H9 (cell line): ENCODE data around the gene TEX52. TPM values are rescaled to one million over a fixed set of nuclear protein-coding genes. Genes with fewer than 3 reads are reported as not detected.

Source experiments
- DNase-seq: peaks from one replicate; pipeline ENCODE4 v3.0.0-alpha.2; 2017
- H2AFZ ChIP-seq: one replicate; pipeline ENCODE4 v1.6.1; 2013; ENCODE audit warnings: mild to moderate bottlenecking, low read length, control low read depth, moderate library complexity
- H2AK5ac ChIP-seq: 2 replicates; pipeline ENCODE4 v1.6.1; 2013; ENCODE audit warnings: low read length, control low read depth, mixed read lengths; ENCODE audit not compliant: insufficient read length
- H2BK120ac ChIP-seq: one replicate; pipeline ENCODE4 v1.6.1; 2013; ENCODE audit warnings: low read depth, mild to moderate bottlenecking, low read length, control low read depth, inconsistent platforms; ENCODE audit not compliant: poor library complexity, severe bottlenecking
- H2BK12ac ChIP-seq: 2 replicates; pipeline ENCODE4 v1.6.1; 2013; ENCODE audit warnings: low read length, control low read depth, mixed read lengths, low read depth; ENCODE audit not compliant: insufficient read length
- H2BK15ac ChIP-seq: 2 replicates; pipeline ENCODE4 v1.6.1; 2013; ENCODE audit warnings: low read depth, low read length, control low read depth
- H2BK20ac ChIP-seq: one replicate; pipeline ENCODE4 v1.6.1; 2013; ENCODE audit warnings: low read depth, mild to moderate bottlenecking, low read length, control low read depth, inconsistent platforms; ENCODE audit not compliant: poor library complexity, severe bottlenecking
- H2BK5ac ChIP-seq: 2 replicates; pipeline ENCODE4 v1.6.1; 2013; ENCODE audit warnings: low read length, control low read depth, mixed read lengths; ENCODE audit not compliant: insufficient read length
- H3K14ac ChIP-seq: 2 replicates; pipeline ENCODE4 v1.6.1; 2013; ENCODE audit warnings: low read length, control low read depth; ENCODE audit not compliant: insufficient read depth
- H3K18ac ChIP-seq: 2 replicates; pipeline ENCODE4 v1.6.1; 2013; ENCODE audit warnings: low read depth, mild to moderate bottlenecking, mixed read lengths, low read length, control low read depth; ENCODE audit not compliant: insufficient read length
- H3K23ac ChIP-seq: 2 replicates; pipeline ENCODE4 v1.6.1; 2013; ENCODE audit warnings: low read length, control low read depth, mixed read lengths, low read depth; ENCODE audit not compliant: insufficient read length
- H3K23me2 ChIP-seq: 2 replicates; pipeline ENCODE4 v1.6.1; 2013; ENCODE audit warnings: low read depth, mild to moderate bottlenecking, mixed read lengths, low read length, control low read depth; ENCODE audit not compliant: insufficient read length, poor library complexity, severe bottlenecking
- H3K27ac ChIP-seq: 2 replicates; pipeline ENCODE4 v1.5.1; 2013; ENCODE audit warnings: low read length, control low read depth, mixed read lengths, low read depth; ENCODE audit not compliant: insufficient read length
- H3K27me3 ChIP-seq: 2 replicates; pipeline ENCODE4 v1.6.1; 2013; ENCODE audit warnings: low read length, control low read depth, inconsistent platforms; ENCODE audit not compliant: insufficient read depth
- H3K4ac ChIP-seq: 2 replicates; pipeline ENCODE4 v1.6.1; 2013; ENCODE audit warnings: low read depth, mild to moderate bottlenecking, control low read depth, inconsistent platforms, low read length, moderate library complexity
- H3K4me1 ChIP-seq: 2 replicates; pipeline ENCODE4 v1.6.1; 2013; ENCODE audit warnings: low read length, control low read depth, inconsistent platforms; ENCODE audit not compliant: insufficient read depth
- H3K4me2 ChIP-seq: 2 replicates; pipeline ENCODE4 v1.6.1; 2013; ENCODE audit warnings: low read length, control low read depth, mixed read lengths; ENCODE audit not compliant: insufficient read length, insufficient read depth
- H3K56ac ChIP-seq: 2 replicates; pipeline ENCODE4 v1.6.1; 2013; ENCODE audit warnings: low read depth, mild to moderate bottlenecking, mixed read lengths, low read length, control low read depth; ENCODE audit not compliant: insufficient read length
- H3K79me1 ChIP-seq: 2 replicates; pipeline ENCODE4 v1.6.1; 2013; ENCODE audit warnings: low read depth, mild to moderate bottlenecking, moderate library complexity, low read length, control low read depth, inconsistent platforms; ENCODE audit not compliant: insufficient read depth, poor library complexity, severe bottlenecking
- H3K79me2 ChIP-seq: 2 replicates; pipeline ENCODE4 v1.6.1; 2013; ENCODE audit warnings: low read length, control low read depth, inconsistent platforms; ENCODE audit not compliant: insufficient read depth
- H3K9ac ChIP-seq: 2 replicates; pipeline ENCODE4 v1.6.1; 2013; ENCODE audit warnings: low read length, control low read depth, mixed read lengths; ENCODE audit not compliant: insufficient read length; ENCODE audit errors: extremely low read depth
- H3K9me3 ChIP-seq: one replicate; pipeline ENCODE4 v1.6.1; 2013; ENCODE audit warnings: low read depth, low read length, inconsistent platforms; ENCODE audit not compliant: control insufficient read depth
- H3T11ph ChIP-seq: one replicate; pipeline ENCODE4 v1.6.1; 2013; ENCODE audit warnings: mild to moderate bottlenecking, low read length, control low read depth, inconsistent platforms
- H4K20me1 ChIP-seq: one replicate; pipeline ENCODE4 v1.6.1; 2013; ENCODE audit not compliant: control insufficient read depth, insufficient read length, insufficient read depth
- H4K5ac ChIP-seq: 2 replicates; pipeline ENCODE4 v1.6.1; 2013; ENCODE audit warnings: low read depth, mild to moderate bottlenecking, mixed read lengths, low read length, control low read depth; ENCODE audit not compliant: insufficient read length
- H4K8ac ChIP-seq: replicated peaks from 2 replicates; pipeline ENCODE4 v1.6.1; 2013; ENCODE audit warnings: low read length, control low read depth, mixed read lengths, low read depth; ENCODE audit not compliant: insufficient read length
- H4K91ac ChIP-seq: 2 replicates; pipeline ENCODE4 v1.6.1; 2013; ENCODE audit warnings: low read depth, mild to moderate bottlenecking, moderate library complexity, mixed read lengths, low read length, control low read depth; ENCODE audit not compliant: insufficient read length
- H3K27ac Mint-ChIP-seq, 3 experiments: 2 replicates in 2 of 3; 3 replicates in 1 of 3; pipeline ENCODE4 v1.8.0; 2020 to 2021; ENCODE audit warnings: mixed read lengths in 3 of 3, mild to moderate bottlenecking in 1 of 3, moderate library complexity in 1 of 3
- H3K27me3 Mint-ChIP-seq: 2 replicates; pipeline ENCODE4 v1.8.0; 2021; ENCODE audit warnings: low read depth, mild to moderate bottlenecking, moderate library complexity, mixed read lengths
- H3K36me3 Mint-ChIP-seq, 3 experiments: 2 replicates in 2 of 3; 3 replicates in 1 of 3; pipeline ENCODE4 v1.8.0; 2020 to 2021; ENCODE audit warnings: low read depth in 3 of 3, mixed read lengths in 3 of 3; ENCODE audit not compliant: insufficient read depth in 1 of 3
- H3K4me1 Mint-ChIP-seq, 2 experiments: 2 replicates each; pipeline ENCODE4 v1.8.0; 2020; ENCODE audit warnings: mixed read lengths in 2 of 2
- H3K4me3 Mint-ChIP-seq, 2 experiments: 2 replicates in 1 of 2; 3 replicates in 1 of 2; pipeline ENCODE4 v1.8.0; 2020 to 2021; ENCODE audit warnings: mild to moderate bottlenecking in 2 of 2, mixed read lengths in 2 of 2, moderate library complexity in 1 of 2
- H3K9me3 Mint-ChIP-seq, 2 experiments: 2 replicates in 1 of 2; 3 replicates in 1 of 2; pipeline ENCODE4 v1.8.0; 2020; ENCODE audit warnings: mild to moderate bottlenecking in 2 of 2, mixed read lengths in 2 of 2, moderate library complexity in 1 of 2
- WGBS: extraction: QIAGEN DNeasy Blood & Tissue Kit; methylation state at CpG from one replicate; pipeline ENCODE4 v1.1.7; 2013; ENCODE audit warnings: missing lambda C conversion rate, low lambda C conversion rate, mixed read lengths; ENCODE audit not compliant: insufficient read length; ENCODE audit errors: extremely low coverage; 5-methylcytosine and 5-hydroxymethylcytosine counted together
- total RNA-seq: library from RNA; stranded (reverse); gene quantifications from 2 replicates; pipeline ENCODE4 v1.2.1, GENCODE V29; 2021
- TF ChIP-seq, protein P1 (sequence below): fragments of 200-600 bp; sonication (generic); conservative IDR thresholded peaks from 3 replicates; pipeline ENCODE4 v1.8.0; 2021; ENCODE audit warnings: antibody characterized with exemption, mild to moderate bottlenecking

The TEX52 gene
- total RNA-seq, 1 experiment from 2014 or later, result 0.20 TPM

GRCh38 chr12:2836574-2836973 lies 20.3 kb downstream of the TEX52 start:
- no peak overlapping the region for H2BK15ac ChIP-seq
- DNase-seq, result no peak
- no peaks in the 10 kb centered on the region for H3K79me2 ChIP-seq
- H3K23me2 ChIP-seq, result no peaks in the 10 kb centered on the region
- H3K27ac ChIP-seq, result no peak overlapping the region
- no peak overlapping the region for H2BK20ac ChIP-seq
- no peak overlapping the region for H3K4me2 ChIP-seq
- H3K14ac ChIP-seq, result no peak overlapping the region
- no peaks in the 10 kb centered on the region for H3K79me1 ChIP-seq
- no peak overlapping the region for H4K91ac ChIP-seq
- peaks cover 1 to 18% (median 15%) of the 10 kb centered on the region in 3 experiments; a peak in 4 of 7 replicates for H3K36me3 Mint-ChIP-seq
- WGBS, result no CpG with 5 or more reads among the region's 8 CpGs
- TF ChIP-seq, protein P1, sequence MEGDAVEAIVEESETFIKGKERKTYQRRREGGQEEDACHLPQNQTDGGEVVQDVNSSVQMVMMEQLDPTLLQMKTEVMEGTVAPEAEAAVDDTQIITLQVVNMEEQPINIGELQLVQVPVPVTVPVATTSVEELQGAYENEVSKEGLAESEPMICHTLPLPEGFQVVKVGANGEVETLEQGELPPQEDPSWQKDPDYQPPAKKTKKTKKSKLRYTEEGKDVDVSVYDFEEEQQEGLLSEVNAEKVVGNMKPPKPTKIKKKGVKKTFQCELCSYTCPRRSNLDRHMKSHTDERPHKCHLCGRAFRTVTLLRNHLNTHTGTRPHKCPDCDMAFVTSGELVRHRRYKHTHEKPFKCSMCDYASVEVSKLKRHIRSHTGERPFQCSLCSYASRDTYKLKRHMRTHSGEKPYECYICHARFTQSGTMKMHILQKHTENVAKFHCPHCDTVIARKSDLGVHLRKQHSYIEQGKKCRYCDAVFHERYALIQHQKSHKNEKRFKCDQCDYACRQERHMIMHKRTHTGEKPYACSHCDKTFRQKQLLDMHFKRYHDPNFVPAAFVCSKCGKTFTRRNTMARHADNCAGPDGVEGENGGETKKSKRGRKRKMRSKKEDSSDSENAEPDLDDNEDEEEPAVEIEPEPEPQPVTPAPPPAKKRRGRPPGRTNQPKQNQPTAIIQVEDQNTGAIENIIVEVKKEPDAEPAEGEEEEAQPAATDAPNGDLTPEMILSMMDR, result no peak
- no peaks in the 10 kb centered on the region for H3K27me3 Mint-ChIP-seq
- H3K9me3 ChIP-seq, result no peaks in the 10 kb centered on the region
- H3K4ac ChIP-seq, result no peak overlapping the region
- H3T11ph ChIP-seq, result no peak overlapping the region
- H3K23ac ChIP-seq, result no peak overlapping the region
- H4K5ac ChIP-seq, result no peak overlapping the region
- no peaks in the 10 kb centered on the region for H3K27me3 ChIP-seq
- no peak overlapping the region for H2BK5ac ChIP-seq
- no peaks in the 10 kb centered on the region for H4K20me1 ChIP-seq
- H3K9ac ChIP-seq, result no peak overlapping the region
- H3K4me1 ChIP-seq, result no peaks in the 10 kb centered on the region
- peaks cover 17 to 29% of the 10 kb centered on the region in 2 experiments for H3K4me1 Mint-ChIP-seq
- H3K27ac Mint-ChIP-seq, result no peak overlapping the region
- no peak overlapping the region for H4K8ac ChIP-seq
- H3K56ac ChIP-seq, result no peak overlapping the region
- H2AK5ac ChIP-seq, result no peak overlapping the region
- H2AFZ ChIP-seq, result no peak overlapping the region
- H3K4me3 Mint-ChIP-seq, result no peak overlapping the region
- no peak overlapping the region for H3K18ac ChIP-seq
- no peaks in the 10 kb centered on the region for H3K9me3 Mint-ChIP-seq
- H2BK120ac ChIP-seq, result no peak overlapping the region
- no peak overlapping the region for H2BK12ac ChIP-seq
